Adrenal gland (tissue), 12 donors: Measurements from ENCODE around the gene TUBB4B. TPM values are rescaled to one million over a fixed set of nuclear protein-coding genes. Genes with fewer than 3 reads are reported as not detected.

ENCODE experiments used
- DNase-seq, 7 donors: peaks; one replicate each; pipeline ENCODE4 v3.0.0-alpha.2; 2019 to 2020
- H3K27ac ChIP-seq, 5 donors: fragments of 200-600 bp; sonication (generic) in 4 of 5; 1 replicate in 3 of 5; 2 replicates in 2 of 5; pipeline versions ENCODE4 v1.5.1 to v1.8.0; 2016 to 2020; ENCODE audit warnings: mild to moderate bottlenecking in 1 of 5
- H3K27me3 ChIP-seq: fragments of 200-600 bp; 2 replicates; pipeline ENCODE4 v1.8.0; 2021
- H3K36me3 ChIP-seq, 2 donors: fragments of 200-600 bp; replicated peaks in 1 of 2; 1 replicate in 1 of 2; 2 replicates in 1 of 2; pipeline versions ENCODE4 v1.5.1 to v1.8.0; 2018 to 2022
- H3K4me1 ChIP-seq, 2 donors: fragments of 200-600 bp; replicated peaks in 1 of 2; 1 replicate in 1 of 2; 2 replicates in 1 of 2; pipeline versions ENCODE4 v1.5.1 to v1.8.0; 2018 to 2021
- H3K4me3 ChIP-seq, 4 donors: fragments of 200-600 bp; sonication (generic) in 3 of 4; one replicate each; pipeline ENCODE4 v1.5.1; 2016 to 2018
- H3K9me3 ChIP-seq, 3 donors: fragments of 200-600 bp; sonication (generic) in 1 of 3; replicated peaks in 1 of 3; 1 replicate in 2 of 3; 2 replicates in 1 of 3; pipeline versions ENCODE4 v1.5.1 to v1.8.0; 2016 to 2021
- POLR2A ChIP-seq, 2 donors: fragments of 450-650 bp; IDR thresholded peaks; one replicate each; pipeline ENCODE4 v1.6.1; 2017; ENCODE audit warnings: antibody characterized with exemption in 2 of 2, mild to moderate bottlenecking in 2 of 2, moderate library complexity in 1 of 2
- WGBS, 4 donors: extraction: QIAGEN DNeasy Blood & Tissue Kit in 2 of 4; methylation state at CpG; one replicate each; pipeline versions ENCODE4 v1.1.5 to v1.1.7; 2013 to 2017; 5-methylcytosine and 5-hydroxymethylcytosine counted together
- intact Hi-C, 2 donors: fragments of 100-400 bp; cut with DNase I; formaldehyde crosslinking; loops; one replicate each; pipeline versions ENCODE4 v1.14.1 to v1.15.0; 2022 to 2023
- polyA plus RNA-seq, 3 donors: library from polyadenylated mRNA; stranded (reverse); fragments of 200-250 nt in 2 of 3; fragments of 350-450 nt in 1 of 3; fragmentation: Illumina TruSeq in 1 of 3; extraction: RNeasy Lipid Tissue Mini Kit (QIAGEN cat#74804) in 1 of 3; gene quantifications; one replicate each; pipeline ENCODE4 v1.2.3, GENCODE V29; 2013 to 2014
- total RNA-seq, 9 donors: library from RNA; depleted of rRNA in 4 of 9; stranded (reverse); fragments of >200 nt in 4 of 9; fragments of 120-200 nt in 1 of 9; fragmentation: NEBNext Ultra II Directional in 1 of 9; extraction: Animal tissue kit (Norgen Biotek cat#: 25700) in 1 of 9; gene quantifications; one replicate each; pipeline versions ENCODE4 v1.1.0 to v1.2.4, GENCODE V29; 2013 to 2023
- TF ChIP-seq, protein P1 (sequence below), 6 experiments: fragments of 450-650 bp in 4 of 6; fragments of 200-600 bp in 2 of 6; sonication (generic) in 1 of 6; IDR thresholded peaks; 1 replicate in 5 of 6; 2 replicates in 1 of 6; pipeline versions ENCODE4 v1.5.1 to v1.8.0; 2016 to 2021; ENCODE audit warnings: antibody characterized with exemption in 6 of 6, mild to moderate bottlenecking in 2 of 6, moderate library complexity in 1 of 6
- donor health status: healthy with polysubstance abuse.
- donor health status: Bipolar disorder and iron deficiency.
- donor health status: DM: yes; HTN: yes; CAD: no.
- donor health status: DM: no; HTN: no; CAD: no.
- donor health status: DM: no; HTN: no; CAD: no.
- donor health status: DM: yes; HTN: yes; CAD: no.

TUBB4B gene
- total and polyA plus RNA-seq, 12 donors: 69.9 to 362 (median 151) TPM

DNA sequence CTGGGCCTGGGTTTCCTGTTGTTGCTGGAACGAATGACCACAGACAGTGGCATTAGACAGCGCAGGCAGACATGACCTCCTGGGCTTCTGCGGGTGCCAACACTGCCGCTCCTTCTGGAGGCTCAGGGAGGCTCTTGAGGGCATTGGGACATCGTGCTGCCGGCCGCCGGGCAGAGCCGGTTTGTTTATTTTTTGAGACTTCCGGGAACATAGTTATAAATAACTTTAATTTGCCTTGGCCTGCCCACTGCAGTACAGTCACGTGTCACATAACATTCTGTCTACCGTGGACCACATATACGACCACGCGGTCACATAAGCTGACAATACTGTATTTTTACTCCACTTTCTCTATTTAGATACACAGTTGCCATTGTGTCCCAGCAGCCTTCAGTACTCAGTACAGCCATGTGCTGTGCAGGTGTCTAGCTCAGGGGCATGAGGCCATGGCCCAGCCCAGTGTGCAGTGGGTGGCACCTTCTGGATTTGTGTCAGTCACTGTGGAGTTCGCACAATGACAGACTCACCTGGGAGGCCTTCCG is 28.2 kb downstream of the TUBB4B start:
- TF ChIP-seq, protein P1, sequence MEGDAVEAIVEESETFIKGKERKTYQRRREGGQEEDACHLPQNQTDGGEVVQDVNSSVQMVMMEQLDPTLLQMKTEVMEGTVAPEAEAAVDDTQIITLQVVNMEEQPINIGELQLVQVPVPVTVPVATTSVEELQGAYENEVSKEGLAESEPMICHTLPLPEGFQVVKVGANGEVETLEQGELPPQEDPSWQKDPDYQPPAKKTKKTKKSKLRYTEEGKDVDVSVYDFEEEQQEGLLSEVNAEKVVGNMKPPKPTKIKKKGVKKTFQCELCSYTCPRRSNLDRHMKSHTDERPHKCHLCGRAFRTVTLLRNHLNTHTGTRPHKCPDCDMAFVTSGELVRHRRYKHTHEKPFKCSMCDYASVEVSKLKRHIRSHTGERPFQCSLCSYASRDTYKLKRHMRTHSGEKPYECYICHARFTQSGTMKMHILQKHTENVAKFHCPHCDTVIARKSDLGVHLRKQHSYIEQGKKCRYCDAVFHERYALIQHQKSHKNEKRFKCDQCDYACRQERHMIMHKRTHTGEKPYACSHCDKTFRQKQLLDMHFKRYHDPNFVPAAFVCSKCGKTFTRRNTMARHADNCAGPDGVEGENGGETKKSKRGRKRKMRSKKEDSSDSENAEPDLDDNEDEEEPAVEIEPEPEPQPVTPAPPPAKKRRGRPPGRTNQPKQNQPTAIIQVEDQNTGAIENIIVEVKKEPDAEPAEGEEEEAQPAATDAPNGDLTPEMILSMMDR (IDR thresholded peaks at IDR 0.05): no peak
- peak in 1 of 2 donors; percentile 10 for TF ChIP-seq POLR2A (IDR thresholded peaks at IDR 0.05)
- peak overlapping the region in 3 of 5 donors; percentile 45 to 81 (median 58) for H3K27ac ChIP-seq
- WGBS, 4 donors: 42 to 59% (median 51%) methylated on average over 15 to 17 of the region's 17 CpGs
- H3K9me3 ChIP-seq: no peaks in the 10 kb centered on the region
- H3K4me1 ChIP-seq: peaks cover 4 to 16% of the 10 kb centered on the region in 2 donors
- peaks cover 0 to 43% of the 10 kb centered on the region in 2 donors for H3K36me3 ChIP-seq
- peak; percentile 23 to 76 (median 58) for DNase-seq
- intact Hi-C loops: no loop called here
- H3K4me3 ChIP-seq: peak overlapping the region in 1 of 4 donors; percentile 5
- no peaks in the 10 kb centered on the region for H3K27me3 ChIP-seq

DNA sequence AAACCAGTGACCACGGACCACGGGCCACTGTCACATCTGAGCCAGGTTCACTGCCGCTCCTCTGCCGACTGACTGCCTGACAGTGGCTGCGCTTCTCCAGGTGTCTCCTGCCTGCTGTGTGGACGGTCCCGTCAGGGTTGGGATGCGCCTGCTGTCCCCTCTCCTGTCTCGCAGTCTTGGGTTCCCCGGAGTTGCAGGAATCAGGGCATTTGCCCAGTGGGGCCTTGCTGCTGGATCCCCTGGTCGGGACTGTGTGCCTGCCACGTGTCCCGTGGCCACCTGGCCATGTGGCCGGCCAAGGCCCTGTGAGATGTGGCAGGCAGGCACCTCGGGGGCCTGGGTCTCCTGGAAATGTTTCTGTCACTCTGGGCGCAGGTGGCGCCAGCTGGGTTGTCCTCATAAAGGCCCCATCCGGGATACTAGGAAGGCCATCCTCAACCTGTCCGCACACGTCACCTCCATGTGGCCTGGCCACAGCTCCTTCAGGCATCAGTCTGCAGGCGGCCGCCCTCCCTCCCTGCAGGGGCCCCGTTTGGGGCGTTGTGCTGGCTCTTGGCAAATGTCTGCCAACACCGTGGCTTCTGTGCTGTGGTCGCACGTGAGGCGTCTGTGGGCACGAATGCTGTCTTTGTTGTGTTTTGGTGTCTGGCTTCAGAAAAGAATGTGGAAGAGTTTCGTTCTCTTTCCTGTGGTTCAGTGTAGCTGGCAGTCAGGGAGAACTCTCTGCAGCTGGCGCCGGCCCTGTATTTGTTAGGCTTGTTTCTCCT is 30.0 kb downstream of the TUBB4B start:
- Histone ChIP-seq H3K36me3 (peaks cover 0 to 30% of the 10 kb centered on the region in 2 donors), H3K9me3 (no peaks in the 10 kb centered on the region), H3K27ac (no peak overlapping the region), H3K4me3 (no peak overlapping the region), H3K27me3 (no peaks in the 10 kb centered on the region), H3K4me1 (peaks cover 4 to 17% of the 10 kb centered on the region in 2 donors)
- TF ChIP-seq, protein P1 (IDR thresholded peaks at IDR 0.05): no peak
- TF ChIP-seq POLR2A (IDR thresholded peaks at IDR 0.05): no peak
- peak in 2 of 7 donors; percentile 7 to 15 for DNase-seq
- 74 to 89% (median 87%) methylated on average over 17 to 32 of the region's 32 CpGs for WGBS, 4 donors
- intact Hi-C loops: no loop called here

DNA sequence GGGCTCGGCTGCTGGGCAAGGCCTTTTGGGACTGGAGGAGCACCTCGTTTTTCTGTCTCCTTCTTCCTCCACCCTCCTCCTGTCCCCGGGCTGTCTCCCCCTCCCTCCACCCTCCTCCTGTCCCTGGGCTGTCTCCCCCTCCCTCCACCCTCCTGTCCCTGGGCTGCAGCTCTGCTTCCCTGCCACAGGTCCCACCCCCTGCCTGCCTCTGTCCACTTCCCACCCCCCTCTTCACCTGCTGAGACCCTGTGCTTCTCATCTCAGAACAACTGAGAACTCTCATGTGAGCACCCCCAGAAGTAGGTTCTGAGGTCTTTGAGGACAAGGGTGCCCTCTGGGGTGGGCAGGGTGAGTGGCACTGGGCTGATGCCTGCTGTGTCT is 30.6 kb downstream of the TUBB4B start:
- no peaks in the 10 kb centered on the region for H3K27me3 ChIP-seq
- peaks cover 4 to 22% of the 10 kb centered on the region in 2 donors for H3K4me1 ChIP-seq
- no peak for DNase-seq
- H3K27ac ChIP-seq: no peak overlapping the region
- H3K9me3 ChIP-seq: no peaks in the 10 kb centered on the region
- no peak for TF ChIP-seq POLR2A (IDR thresholded peaks at IDR 0.05)
- TF ChIP-seq, protein P1 (IDR thresholded peaks at IDR 0.05): no peak
- no peak overlapping the region for H3K4me3 ChIP-seq
- 36 to 56% (median 41%) methylated on average over 3 of the region's 3 CpGs for WGBS, 4 donors
- H3K36me3 ChIP-seq: peaks cover 0 to 26% of the 10 kb centered on the region in 2 donors
- intact Hi-C loops: no loop called here

DNA sequence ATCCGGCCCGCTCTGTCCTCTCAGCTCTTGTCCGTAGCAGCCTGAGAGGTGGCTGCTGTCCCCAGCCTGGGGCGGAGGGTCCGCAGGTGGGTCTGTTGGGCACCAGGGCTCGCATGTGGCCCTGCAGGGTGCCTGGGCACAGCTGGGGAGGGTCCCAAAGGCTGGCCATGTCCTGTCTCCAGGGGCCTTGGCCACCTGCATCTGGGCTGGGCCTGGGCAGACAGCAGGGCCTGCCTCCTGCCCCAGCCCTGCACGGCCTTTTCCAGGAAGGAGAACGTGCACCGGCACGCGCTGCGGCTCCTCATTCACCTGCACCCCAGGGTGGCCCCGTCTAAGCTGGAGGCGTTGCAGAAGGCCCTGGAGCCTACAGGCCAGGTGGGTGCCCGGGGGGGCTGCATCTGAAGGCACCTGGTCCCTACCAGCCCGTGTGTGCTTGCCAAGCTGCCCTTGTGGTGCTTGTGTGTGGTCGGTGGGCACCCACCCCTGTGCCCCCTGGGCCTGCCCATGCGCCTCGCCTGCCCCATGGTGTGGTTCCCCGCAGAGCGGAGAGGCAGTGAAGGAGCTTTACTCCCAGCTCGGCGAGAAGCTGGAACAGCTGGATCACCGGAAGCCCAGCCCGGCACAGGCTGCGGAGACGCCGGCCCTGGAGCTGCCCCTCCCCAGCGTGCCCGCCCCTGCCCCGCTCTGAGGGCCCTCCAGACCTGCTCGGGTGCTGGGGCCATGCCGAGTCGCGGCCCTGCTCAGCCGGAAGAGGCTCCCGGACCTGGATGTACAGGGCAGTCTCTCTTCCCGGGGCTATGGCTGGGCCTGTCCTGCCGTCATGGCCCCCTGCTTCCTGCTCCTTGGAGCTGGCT is 31.4 kb downstream of the TUBB4B start:
- H3K4me1 ChIP-seq: peaks cover 4 to 23% of the 10 kb centered on the region in 2 donors
- TF ChIP-seq, protein P1 (IDR thresholded peaks at IDR 0.05): no peak
- no peaks in the 10 kb centered on the region for H3K27me3 ChIP-seq
- H3K36me3 ChIP-seq: peaks cover 0 to 21% of the 10 kb centered on the region in 2 donors
- H3K27ac ChIP-seq: no peak overlapping the region
- whole genome bisulfite sequencing, 4 donors: 92 to 96% (median 94%) methylated on average over 8 to 39 of the region's 39 CpGs
- no peaks in the 10 kb centered on the region for H3K9me3 ChIP-seq
- intact Hi-C loops: no loop called here
- H3K4me3 ChIP-seq: no peak overlapping the region
- peak in 1 of 7 donors; percentile 16 for DNase-seq
